22Rv1 (cell line): Measurements from ENCODE around the gene KCMF1.

Source experiments
- CTCF ChIP-seq: fragments of 450-650 bp; IDR thresholded peaks from 2 replicates; pipeline ENCODE4 v1.5.1; 2017; ENCODE audit warnings: mild to moderate bottlenecking
- ZFX ChIP-seq: fragments of 450-650 bp; IDR thresholded peaks from 2 replicates; pipeline ENCODE4 v1.6.1; 2017; ENCODE audit warnings: antibody characterized with exemption, borderline replicate concordance

GRCh38 chr2:85078536-85078935 is 107.6 kb downstream of the KCMF1 start:
- no peak for TF ChIP-seq CTCF
- no peak for TF ChIP-seq ZFX
